WTC11 (cell line): ENCODE data around the gene DDIT4. TPM values are rescaled to one million over a fixed set of nuclear protein-coding genes. Genes with fewer than 3 reads are reported as not detected.
A peak's percentile ranks its signal among the peaks of the same experiment; 100 is the strongest.

ENCODE experiments used
- ATAC-seq: fragments of 200-7000 bp; cut with Tn5 transposase; 2 replicates; pipeline ENCODE4 v1.10.0; 2021; ENCODE audit warnings: mild to moderate bottlenecking, moderate library complexity
- CTCF ChIA-PET: fragments of 300-600 bp; sonication (Branson Sonifier 250); formaldehyde crosslinking; loops from one replicate; lab custom pipeline; 2021; ENCODE audit warnings: antibody characterized with exemption; lab: Charles Lee
- POLR2A ChIA-PET: fragments of 350-600 bp; sonication (Branson Sonifier 250); formaldehyde crosslinking; loops from one replicate; lab custom pipeline; 2021; ENCODE audit warnings: antibody characterized with exemption; lab: Charles Lee
- DNase-seq: peaks from one replicate; pipeline ENCODE4 v3.0.0; 2021; ENCODE audit warnings: low spot score
- H3K27ac Mint-ChIP-seq: 2 replicates; pipeline ENCODE4 v1.8.0; 2021; ENCODE audit warnings: mixed read lengths
- H3K27me3 Mint-ChIP-seq: 2 replicates; pipeline ENCODE4 v1.8.0; 2021; ENCODE audit warnings: low read depth, mild to moderate bottlenecking, moderate library complexity, mixed read lengths
- H3K36me3 Mint-ChIP-seq: 2 replicates; pipeline ENCODE4 v1.8.0; 2021; ENCODE audit warnings: mixed read lengths
- H3K4me1 Mint-ChIP-seq: 2 replicates; pipeline ENCODE4 v1.8.0; 2022; ENCODE audit warnings: mixed read lengths
- H3K4me3 Mint-ChIP-seq: 2 replicates; pipeline ENCODE4 v1.8.0; 2021; ENCODE audit warnings: mild to moderate bottlenecking, moderate library complexity, mixed read lengths
- H3K9me3 Mint-ChIP-seq: 2 replicates; pipeline ENCODE4 v1.8.0; 2021; ENCODE audit warnings: mixed read lengths
- ATF2 ChIP-seq: sonication (generic); formaldehyde crosslinking; IDR thresholded peaks from 2 replicates; pipeline ENCODE4 v1.8.1; 2022; ENCODE audit warnings: low read depth, missing genetic modification reagents, borderline replicate concordance
- ATF6 ChIP-seq: sonication (generic); formaldehyde crosslinking; IDR thresholded peaks from 2 replicates; pipeline ENCODE4 v1.8.1; 2023; ENCODE audit warnings: mild to moderate bottlenecking, missing genetic modification reagents
- CTCF ChIP-seq: fragments of 200-600 bp; IDR thresholded peaks from 2 replicates; pipeline ENCODE4 v1.8.0; 2022; ENCODE audit warnings: antibody characterized with exemption
- ETV6 ChIP-seq: sonication (generic); formaldehyde crosslinking; IDR thresholded peaks from 2 replicates; pipeline ENCODE4 v1.8.1; 2022; ENCODE audit warnings: mild to moderate bottlenecking, missing genetic modification reagents
- GTF2I ChIP-seq: fragments of 250-450 bp; sonication (Bioruptor Pico); conservative IDR thresholded peaks from 2 replicates; pipeline ENCODE4 v1.4.0; 2021; ENCODE audit warnings: mild to moderate bottlenecking
- IRF1 ChIP-seq: sonication (generic); formaldehyde crosslinking; IDR thresholded peaks from 2 replicates; pipeline ENCODE4 v1.8.0; 2023; ENCODE audit warnings: missing genetic modification reagents
- KAT7 ChIP-seq: sonication (generic); formaldehyde crosslinking; IDR thresholded peaks from 2 replicates; pipeline ENCODE4 v1.8.1; 2023; ENCODE audit warnings: missing genetic modification reagents, mild to moderate bottlenecking, borderline replicate concordance
- MLX ChIP-seq: sonication (generic); formaldehyde crosslinking; IDR thresholded peaks from 2 replicates; pipeline ENCODE4 v1.8.1; 2023; ENCODE audit warnings: mild to moderate bottlenecking, missing genetic modification reagents, moderate library complexity
- NFE2L1 ChIP-seq: sonication (generic); formaldehyde crosslinking; IDR thresholded peaks from 2 replicates; pipeline ENCODE4 v1.8.1; 2023; ENCODE audit warnings: missing genetic modification reagents
- RORB ChIP-seq: fragments of 250-450 bp; sonication (Bioruptor Pico); IDR thresholded peaks from 2 replicates; pipeline ENCODE4 v1.9.0; 2021; ENCODE audit warnings: mild to moderate bottlenecking
- TEAD4 ChIP-seq: sonication (generic); formaldehyde crosslinking; IDR thresholded peaks from 2 replicates; pipeline ENCODE4 v1.8.0; 2022; ENCODE audit warnings: mild to moderate bottlenecking, missing genetic modification reagents
- TP53 ChIP-seq: sonication (generic); formaldehyde crosslinking; IDR thresholded peaks from 2 replicates; pipeline ENCODE4 v1.8.1; 2023; ENCODE audit warnings: mild to moderate bottlenecking, missing genetic modification reagents
- USF1 ChIP-seq: sonication (generic); formaldehyde crosslinking; IDR thresholded peaks from 2 replicates; pipeline ENCODE4 v1.8.0; 2022; ENCODE audit warnings: mild to moderate bottlenecking, missing genetic modification reagents
- total RNA-seq: library from RNA; stranded (reverse); gene quantifications from 3 replicates; pipeline ENCODE4 v1.2.3, GENCODE V29; 2021

The DDIT4 gene
- total RNA-seq, 1 experiment from 2014 or later, result 118 TPM

- no peak overlapping the region for H3K4me3 Mint-ChIP-seq
- H3K36me3 Mint-ChIP-seq, result no peaks in the 10 kb centered on the region
Measured at GRCh38 chr10:72259491-72260238, 14.1 kb upstream of the DDIT4 start.

GRCh38 chr10:72260239-72260975 is 13.3 kb upstream of the DDIT4 start:
- Mint-ChIP-seq H3K27me3 (no peaks in the 10 kb centered on the region; the same call in 1 of the 2 replicates), H3K4me1 (peaks cover 67% of the 10 kb centered on the region), H3K27ac (peak overlapping the region; percentile 99), H3K36me3 (no peaks in the 10 kb centered on the region), H3K9me3 (no peaks in the 10 kb centered on the region), H3K4me3 (peak overlapping the region; percentile 25; the same call in 1 of the 2 replicates)
- ChIA-PET CTCF (interaction anchor here (0.6 to 6.1 kb wide), 23 partner anchors 9 to 212 kb away, joined by 3 to 75 read pairs (median 4); partner anchors contain the start of genes ANAPC16, ASCC1 and DDIT4), POLR2A (interaction anchor here (0.6 to 3.9 kb wide), 22 partner anchors 10 to 191 kb away, joined by 3 to 182 read pairs (median 5); partner anchors contain the start of genes ANAPC16, ASCC1 and DDIT4)
- peak; percentile 98 for DNase-seq
- ATAC-seq, result peak; percentile 88
- TF ChIP-seq TP53 (no peak), ETV6 (CRISPR knock-in tag) (0 out of 2 replicates have a peak, but pooled peaks have one; percentile 12), MLX (CRISPR knock-in tag) (no peak), USF1 (0 out of 2 replicates have a peak, but pooled peaks have one; percentile 14), GTF2I (CRISPR knock-in tag) (no peak), ATF6 (no peak)

More at GRCh38 chr10:72259491-72260238, 14.1 kb upstream of the DDIT4 start:
- ChIA-PET CTCF (interaction anchor here (1.4 to 6.1 kb wide), 9 partner anchors 12 to 133 kb away, joined by 3 to 75 read pairs (median 11); partner anchors contain the start of gene DDIT4), POLR2A (interaction anchor here (1.1 to 3.9 kb wide), 7 partner anchors 12 to 67 kb away, joined by 3 to 182 read pairs (median 23); partner anchors contain the start of genes ANAPC16, ASCC1 and DDIT4)
- ATAC-seq, result no peak
- no peaks in the 10 kb centered on the region for H3K9me3 Mint-ChIP-seq
- H3K27ac Mint-ChIP-seq, result peak overlapping the region; percentile 99
- no peak for TF ChIP-seq ATF6
- no peak for TF ChIP-seq NFE2L1 (CRISPR knock-in tag)
- TF ChIP-seq RORB (CRISPR knock-in tag), result no peak
- no peak for TF ChIP-seq KAT7 (CRISPR knock-in tag)
- TF ChIP-seq TEAD4 (CRISPR knock-in tag), result no peak
- TF ChIP-seq CTCF, result no peak
- no peak for TF ChIP-seq ATF2
- TF ChIP-seq IRF1 (CRISPR knock-in tag), result no peak
- TF ChIP-seq, all 79 proteins: peak for 0
- Mint-ChIP-seq H3K27me3 (no peaks in the 10 kb centered on the region; the same call in 1 of the 2 replicates), H3K4me1 (peaks cover 68% of the 10 kb centered on the region)
- no peak for DNase-seq
